HL-60/S4 treated with phorbol 12-myristate 13-acetate at 8.2 ng/mL for 4 days and 3 days (cell line): ENCODE measurements around the gene MAPK1.
"Not testable (repeated sequence)": the region's sequence is repeated elsewhere in the genome, so short reads cannot be mapped to it uniquely, and the experiment has no call there.

Experiments
- in situ Hi-C: fragments of 300-500 bp; cut with MboI; formaldehyde crosslinking; loops from 2 replicates; pipeline ENCODE4 v1.15.0; 2022; ENCODE audit warnings: low sequenced_read_pairs

MAPK1 gene

GRCh38 chr22:21730535-21731308 lies 136.7 kb downstream of the MAPK1 start:
- in situ Hi-C loops: no loop called here

GRCh38 chr22:21729184-21729583 lies 138.3 kb downstream of the MAPK1 start:
- in situ Hi-C loops: not testable (repeated sequence)

- in situ Hi-C loops: no loop called here
Measured at GRCh38 chr22:21728270-21728669, 139.2 kb downstream of the MAPK1 start.

GRCh38 chr22:21727768-21728167 lies 139.7 kb downstream of the MAPK1 start:
- in situ Hi-C loops: no loop called here

GRCh38 chr22:21727159-21727558 lies 140.3 kb downstream of the MAPK1 start:
- in situ Hi-C loops: no loop called here

GRCh38 chr22:21726650-21727049 lies 140.8 kb downstream of the MAPK1 start:
- in situ Hi-C loops: no loop called here

GRCh38 chr22:21725956-21726649 lies 141.3 kb downstream of the MAPK1 start:
- in situ Hi-C loops: no loop called here

- in situ Hi-C loops: not testable (repeated sequence)
Measured at GRCh38 chr22:21724496-21724895, 142.9 kb downstream of the MAPK1 start.

GRCh38 chr22:21721195-21721852 lies 146.1 kb downstream of the MAPK1 start:
- in situ Hi-C loops: not testable (repeated sequence)

GRCh38 chr22:21720191-21720859 lies 147.1 kb downstream of the MAPK1 start:
- in situ Hi-C loops: not testable (repeated sequence)

GRCh38 chr22:21719024-21719423 lies 148.4 kb downstream of the MAPK1 start:
- in situ Hi-C loops: loop anchor here (10.0 kb wide), 1 partner anchor 226 kb away; no protein-coding TSS in a partner anchor

GRCh38 chr22:21718499-21718898 lies 148.9 kb downstream of the MAPK1 start:
- in situ Hi-C loops: loop anchor here (10.0 kb wide), 1 partner anchor 226 kb away; no protein-coding TSS in a partner anchor

GRCh38 chr22:21716395-21717122 lies 150.9 kb downstream of the MAPK1 start:
- in situ Hi-C loops: loop anchor here (10.0 kb wide), 1 partner anchor 228 kb away; no protein-coding TSS in a partner anchor

- in situ Hi-C loops: loop anchor here (10.0 kb wide), 1 partner anchor 230 kb away; no protein-coding TSS in a partner anchor
Measured at GRCh38 chr22:21714786-21715185, 152.7 kb downstream of the MAPK1 start.

- in situ Hi-C loops: loop anchor here (10.0 kb wide), 1 partner anchor 231 kb away; no protein-coding TSS in a partner anchor
Measured at GRCh38 chr22:21714059-21714770, 153.2 kb downstream of the MAPK1 start.

- in situ Hi-C loops: loop anchor here (10.0 kb wide), 1 partner anchor 231 kb away; no protein-coding TSS in a partner anchor
Measured at GRCh38 chr22:21713428-21714058, 153.9 kb downstream of the MAPK1 start.

GRCh38 chr22:21712751-21713427 lies 154.6 kb downstream of the MAPK1 start:
- in situ Hi-C loops: loop anchor here (10.0 kb wide), 1 partner anchor 232 kb away; no protein-coding TSS in a partner anchor

GRCh38 chr22:21711851-21712250 lies 155.6 kb downstream of the MAPK1 start:
- in situ Hi-C loops: loop anchor here (10.0 kb wide), 1 partner anchor 233 kb away; no protein-coding TSS in a partner anchor
